ENCODE measurements around the gene PIGS.

The PIGS gene

GRCh38 chr17:28572259-28573039 is 1.1 kb upstream of the PIGS start:
- no peak for DNase-seq (ENCODE audit: low read depth)
- no peak for TF ChIP-seq POLR2A (IDR thresholded peaks at IDR 0.05; ENCODE audit: extremely low read depth, insufficient read length)
- no peak for TF ChIP-seq CTCF (IDR thresholded peaks at IDR 0.05; ENCODE audit: low read depth, low read length)
- TF ChIP-seq MYC (IDR thresholded peaks at IDR 0.05; ENCODE audit: low read depth, low read length), result no peak
- no peak for TF ChIP-seq MAX (IDR thresholded peaks at IDR 0.05; ENCODE audit: low read depth, low read length)
- H3K4me3 ChIP-seq (ENCODE audit: low read depth, low read length), result peak overlapping the region; percentile 77

GRCh38 chr17:28570716-28571360 is 486 bp downstream of the PIGS start:
- DNase-seq (ENCODE audit: low read depth), result peak; percentile 67
- H3K4me3 ChIP-seq (ENCODE audit: low read depth, low read length), result peak overlapping the region; percentile 90
- peak; percentile 45 for TF ChIP-seq MAX (IDR thresholded peaks at IDR 0.05; ENCODE audit: low read depth, low read length)
- no peak for TF ChIP-seq CTCF (IDR thresholded peaks at IDR 0.05; ENCODE audit: low read depth, low read length)
- no peak for TF ChIP-seq POLR2A (IDR thresholded peaks at IDR 0.05; ENCODE audit: extremely low read depth, insufficient read length)
- no peak for TF ChIP-seq MYC (IDR thresholded peaks at IDR 0.05; ENCODE audit: low read depth, low read length)

GRCh38 chr17:28569446-28569845 is 1.9 kb downstream of the PIGS start:
- peak overlapping the region; percentile 90 for H3K4me3 ChIP-seq (ENCODE audit: low read depth, low read length)
- no peak for DNase-seq (ENCODE audit: low read depth)
- TF ChIP-seq CTCF (IDR thresholded peaks at IDR 0.05; ENCODE audit: low read depth, low read length) (no peak), POLR2A (IDR thresholded peaks at IDR 0.05; ENCODE audit: extremely low read depth, insufficient read length) (no peak), MYC (IDR thresholded peaks at IDR 0.05; ENCODE audit: low read depth, low read length) (no peak), MAX (IDR thresholded peaks at IDR 0.05; ENCODE audit: low read depth, low read length) (no peak)

- H3K4me3 ChIP-seq (ENCODE audit: low read depth, low read length), result no peak overlapping the region
- TF ChIP-seq MAX (IDR thresholded peaks at IDR 0.05; ENCODE audit: low read depth, low read length), result no peak
- TF ChIP-seq POLR2A (IDR thresholded peaks at IDR 0.05; ENCODE audit: extremely low read depth, insufficient read length), result no peak
- TF ChIP-seq MYC (IDR thresholded peaks at IDR 0.05; ENCODE audit: low read depth, low read length), result no peak
- no peak for TF ChIP-seq CTCF (IDR thresholded peaks at IDR 0.05; ENCODE audit: low read depth, low read length)
Observed at GRCh38 chr17:28567604-28568003, 3.7 kb downstream of the PIGS start.

GRCh38 chr17:28563475-28563874 is 7.8 kb downstream of the PIGS start:
- no peak overlapping the region for H3K4me3 ChIP-seq (ENCODE audit: low read depth, low read length)
- TF ChIP-seq POLR2A (IDR thresholded peaks at IDR 0.05; ENCODE audit: extremely low read depth, insufficient read length), result no peak
- no peak for TF ChIP-seq CTCF (IDR thresholded peaks at IDR 0.05; ENCODE audit: low read depth, low read length)
- no peak for TF ChIP-seq MAX (IDR thresholded peaks at IDR 0.05; ENCODE audit: low read depth, low read length)
- TF ChIP-seq MYC (IDR thresholded peaks at IDR 0.05; ENCODE audit: low read depth, low read length), result no peak
- DNase-seq (ENCODE audit: low read depth), result no peak

More at GRCh38 chr17:28567604-28568003, 3.7 kb downstream of the PIGS start:
- peak; percentile 76 for DNase-seq (ENCODE audit: low read depth)

Measured in NB4 (cell line).